Transverse colon (tissue), 4 donors: ENCODE results near the gene LTA.

Experiments used
- POLR2A ChIP-seq: fragments of 450-650 bp; IDR thresholded peaks from one replicate; pipeline ENCODE4 v1.6.1; 2016; ENCODE audit warnings: antibody characterized with exemption, mild to moderate bottlenecking, moderate library complexity
- POLR2AphosphoS5 ChIP-seq, 3 donors: sonication (generic); formaldehyde crosslinking; IDR thresholded peaks; one replicate each; pipeline ENCODE4 v1.6.1; 2016; ENCODE audit warnings: antibody characterized with exemption in 3 of 3
- TF ChIP-seq, protein P1 (sequence below), 5 experiments: fragments of 200-600 bp in 3 of 5; fragments of 450-650 bp in 2 of 5; sonication (generic) in 3 of 5; IDR thresholded peaks; 1 replicate in 2 of 5; 2 replicates in 3 of 5; pipeline ENCODE4 v1.5.1; 2016 to 2017; ENCODE audit warnings: antibody characterized with exemption in 5 of 5, inconsistent platforms in 3 of 5, mild to moderate bottlenecking in 2 of 5, moderate library complexity in 1 of 5

GRCh38 chr6:31580438-31580740 is 8.3 kb downstream of the LTA start:
- TF ChIP-seq, protein P1, sequence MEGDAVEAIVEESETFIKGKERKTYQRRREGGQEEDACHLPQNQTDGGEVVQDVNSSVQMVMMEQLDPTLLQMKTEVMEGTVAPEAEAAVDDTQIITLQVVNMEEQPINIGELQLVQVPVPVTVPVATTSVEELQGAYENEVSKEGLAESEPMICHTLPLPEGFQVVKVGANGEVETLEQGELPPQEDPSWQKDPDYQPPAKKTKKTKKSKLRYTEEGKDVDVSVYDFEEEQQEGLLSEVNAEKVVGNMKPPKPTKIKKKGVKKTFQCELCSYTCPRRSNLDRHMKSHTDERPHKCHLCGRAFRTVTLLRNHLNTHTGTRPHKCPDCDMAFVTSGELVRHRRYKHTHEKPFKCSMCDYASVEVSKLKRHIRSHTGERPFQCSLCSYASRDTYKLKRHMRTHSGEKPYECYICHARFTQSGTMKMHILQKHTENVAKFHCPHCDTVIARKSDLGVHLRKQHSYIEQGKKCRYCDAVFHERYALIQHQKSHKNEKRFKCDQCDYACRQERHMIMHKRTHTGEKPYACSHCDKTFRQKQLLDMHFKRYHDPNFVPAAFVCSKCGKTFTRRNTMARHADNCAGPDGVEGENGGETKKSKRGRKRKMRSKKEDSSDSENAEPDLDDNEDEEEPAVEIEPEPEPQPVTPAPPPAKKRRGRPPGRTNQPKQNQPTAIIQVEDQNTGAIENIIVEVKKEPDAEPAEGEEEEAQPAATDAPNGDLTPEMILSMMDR (IDR thresholded peaks at IDR 0.05): no peak
- TF ChIP-seq POLR2A (no peak), POLR2AphosphoS5 (IDR thresholded peaks at IDR 0.05) (no peak)
